ENCODE measurements around the gene SCAF1.

GRCh38 chr19:49655570-49656455 lies 13.8 kb downstream of the SCAF1 start:
- no peak for TF ChIP-seq CTCF (IDR thresholded peaks at IDR 0.05)
- no peak for TF ChIP-seq POLR2AphosphoS5 (IDR thresholded peaks at IDR 0.05)
- no peak for TF ChIP-seq POLR2A (IDR thresholded peaks at IDR 0.05; ENCODE audit: low read depth)
- TF ChIP-seq EP300 (IDR thresholded peaks at IDR 0.05) = no peak

All from esophagus muscularis mucosa (tissue), 4 donors.